NCI-H2227 treated with DMSO at 0.1 percent for 48 hours (cell line): Measurements from ENCODE around the gene MYLK2.
"Not testable (repeated sequence)": the region's sequence is repeated elsewhere in the genome, so short reads cannot be mapped to it uniquely, and the experiment has no call there.

Experiments
- DNase-seq: peaks from one replicate; lab custom pipeline; 2025; lab: John Stamatoyannopoulos, UW

MYLK2 gene

GRCh38 chr20:31819083-31819784 is at the start of gene MYLK2:
MYLK2 (plus strand) TSS chr20:31819356; CDS start chr20:31819581, 225 bp downstream.
- DNase-seq: no peak

DNA sequence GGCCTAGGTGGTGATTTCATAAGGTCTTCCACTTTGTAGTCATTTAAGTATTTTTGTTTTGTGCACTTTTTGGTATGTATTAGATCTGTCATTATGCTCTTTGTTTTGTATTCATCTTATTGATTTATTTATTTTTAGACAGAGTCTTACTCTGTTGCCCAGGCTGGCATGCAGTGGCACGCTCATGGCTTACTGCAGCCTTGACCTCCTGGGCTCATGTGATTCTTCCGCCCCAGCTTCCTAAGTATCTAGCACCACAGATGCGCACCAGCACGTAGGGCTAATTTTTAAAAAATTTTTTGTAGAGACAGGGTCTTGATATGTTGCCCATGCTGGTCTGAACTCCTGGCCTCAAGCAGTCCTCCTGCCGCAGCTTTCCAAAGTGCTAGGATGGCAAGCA is 49.5 kb upstream of the MYLK2 start:
- DNase-seq: no peak

DNA sequence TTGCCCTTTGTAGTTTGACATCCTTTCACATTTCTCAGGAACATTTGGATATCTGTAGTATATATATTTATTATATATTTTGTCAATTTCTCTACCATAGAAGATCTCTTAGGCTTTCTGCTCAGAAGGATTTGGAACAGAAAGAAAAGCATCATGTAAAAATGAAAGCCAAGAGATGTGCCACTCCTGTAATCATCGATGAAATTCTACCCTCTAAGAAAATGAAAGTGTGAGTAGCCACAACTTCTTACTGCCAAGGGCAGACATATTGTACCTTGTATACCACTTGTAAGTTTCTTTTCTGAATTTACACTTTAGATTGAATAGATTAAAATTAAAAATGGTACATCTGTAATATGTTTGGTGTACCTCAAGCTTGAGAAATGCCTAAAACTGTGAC is 48.9 kb upstream of the MYLK2 start:
- no peak for DNase-seq

GRCh38 chr20:31774408-31774807 is 44.7 kb upstream of the MYLK2 start:
- DNase-seq: no peak

DNA sequence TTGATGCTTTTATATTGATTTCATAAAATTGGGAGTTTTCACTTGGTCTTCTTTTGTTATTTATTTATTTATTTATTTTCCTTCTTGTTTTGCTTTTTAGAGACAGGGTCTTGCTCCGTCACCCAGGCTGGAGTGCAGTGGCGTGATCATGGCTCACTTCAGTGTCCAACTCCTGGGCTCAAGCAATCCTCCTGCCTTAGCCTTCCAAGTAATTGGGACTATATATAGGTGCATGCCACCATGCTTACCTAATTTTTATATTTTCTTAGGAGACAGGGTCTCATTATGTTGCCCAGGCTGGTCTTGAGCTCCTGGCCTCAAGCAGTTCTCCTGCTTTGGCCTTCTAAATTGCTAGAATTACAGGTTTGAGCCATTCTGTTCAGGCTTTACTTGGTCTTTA is 38.3 kb upstream of the MYLK2 start:
- DNase-seq: no peak

DNA sequence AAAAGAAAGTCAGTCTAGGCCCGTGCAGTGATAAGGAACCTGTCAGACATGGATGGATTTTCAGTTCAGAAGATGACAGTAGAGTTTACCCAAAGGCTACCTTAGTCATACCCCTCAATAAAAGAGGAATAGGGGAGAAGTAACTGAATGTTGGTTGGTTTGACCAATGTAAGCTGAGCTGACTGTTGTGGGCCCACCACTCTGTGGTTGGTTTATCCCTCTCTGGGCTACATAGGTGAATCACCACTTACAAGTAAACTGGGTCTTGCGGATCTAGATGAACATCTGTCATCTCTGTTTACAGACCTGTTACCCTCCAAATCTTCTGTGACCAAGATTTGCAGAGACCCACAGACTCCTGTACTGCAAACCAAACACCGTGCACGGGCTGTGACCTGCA is 37.2 kb upstream of the MYLK2 start:
- DNase-seq: no peak

- DNase-seq: no peak
These were observed 34.7 kb upstream of the MYLK2 start for GRCh38 chr20:31784354-31785044.

DNA sequence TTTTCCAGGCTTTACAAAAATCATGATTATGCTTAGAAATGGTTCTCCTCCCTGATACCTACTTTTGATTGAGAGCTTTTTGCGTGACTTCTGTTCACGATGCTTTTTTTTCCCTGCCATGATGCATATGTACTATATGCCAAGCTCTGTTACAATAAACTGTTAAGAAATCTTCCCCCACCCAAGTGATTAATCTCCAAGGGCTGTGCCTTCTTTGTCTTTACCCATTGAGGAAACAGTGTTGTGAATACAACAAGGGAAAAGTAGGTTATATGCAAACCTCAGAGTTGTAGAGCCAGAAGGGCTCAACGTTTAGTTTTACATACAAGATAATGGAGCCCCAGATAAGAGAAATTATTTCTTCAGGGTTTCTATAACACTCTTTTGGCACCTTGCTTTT is 34.1 kb upstream of the MYLK2 start:
- DNase-seq: no peak

- DNase-seq: no peak
These were observed 30.6 kb upstream of the MYLK2 start for GRCh38 chr20:31788578-31788977.

GRCh38 chr20:31790401-31790800 is 28.8 kb upstream of the MYLK2 start:
- no peak for DNase-seq

DNA sequence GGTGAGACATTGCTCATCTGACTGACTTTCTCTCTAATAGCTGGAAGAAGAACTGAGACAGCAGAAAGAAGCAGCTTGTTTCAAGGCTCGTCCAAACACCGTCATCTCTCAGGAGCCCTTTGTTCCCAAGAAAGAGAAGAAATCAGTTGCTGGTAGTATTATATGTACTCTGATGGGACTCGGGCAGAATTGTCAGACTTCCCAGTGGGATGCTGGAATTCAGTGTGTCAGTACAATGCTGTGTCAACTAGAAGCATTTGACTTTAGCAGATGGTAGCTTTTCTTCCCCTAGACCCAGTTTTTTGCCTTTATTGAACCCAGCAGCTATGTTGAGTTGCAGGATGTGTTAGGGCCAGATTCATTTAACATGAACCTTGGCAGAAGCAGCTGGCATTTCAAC is 21.8 kb upstream of the MYLK2 start:
- DNase-seq: no peak

GRCh38 chr20:31801508-31801907 is 17.6 kb upstream of the MYLK2 start:
- no peak for DNase-seq

DNA sequence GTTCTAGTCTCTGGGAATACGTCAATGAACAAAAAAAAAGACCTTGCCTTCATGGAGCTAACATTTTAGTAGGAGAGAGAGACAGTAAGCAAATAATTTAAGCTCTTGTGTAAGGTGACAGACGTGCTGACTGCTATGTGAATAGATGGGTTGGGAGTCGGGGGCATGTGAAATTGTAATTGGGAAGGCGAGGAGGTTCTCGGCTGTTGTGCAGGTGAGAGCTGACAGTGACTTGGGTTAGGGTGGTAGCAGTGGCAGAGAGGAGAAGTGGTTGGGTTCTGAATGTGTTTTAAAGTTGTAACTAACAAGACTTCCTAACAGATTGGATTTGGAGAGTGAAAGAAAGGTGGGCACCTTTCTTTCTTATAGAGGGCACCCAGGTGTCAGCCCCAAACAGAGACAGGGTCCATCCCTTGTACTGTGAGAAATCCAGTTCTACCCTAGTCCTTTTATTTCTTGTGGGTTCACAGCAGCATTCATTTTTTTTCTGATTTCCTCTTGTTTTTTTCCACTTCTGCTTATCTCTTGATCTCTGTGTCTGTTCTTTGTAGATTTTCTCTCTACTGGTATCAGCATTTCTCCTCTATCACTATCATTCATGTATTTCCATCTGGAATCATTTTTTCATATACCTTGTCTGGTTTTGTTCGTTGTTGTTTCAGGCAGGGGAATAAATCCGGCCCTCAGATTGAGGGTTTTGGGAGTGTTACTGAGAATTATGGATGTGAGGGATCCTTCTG is 15.4 kb upstream of the MYLK2 start:
- DNase-seq: no peak

DNA sequence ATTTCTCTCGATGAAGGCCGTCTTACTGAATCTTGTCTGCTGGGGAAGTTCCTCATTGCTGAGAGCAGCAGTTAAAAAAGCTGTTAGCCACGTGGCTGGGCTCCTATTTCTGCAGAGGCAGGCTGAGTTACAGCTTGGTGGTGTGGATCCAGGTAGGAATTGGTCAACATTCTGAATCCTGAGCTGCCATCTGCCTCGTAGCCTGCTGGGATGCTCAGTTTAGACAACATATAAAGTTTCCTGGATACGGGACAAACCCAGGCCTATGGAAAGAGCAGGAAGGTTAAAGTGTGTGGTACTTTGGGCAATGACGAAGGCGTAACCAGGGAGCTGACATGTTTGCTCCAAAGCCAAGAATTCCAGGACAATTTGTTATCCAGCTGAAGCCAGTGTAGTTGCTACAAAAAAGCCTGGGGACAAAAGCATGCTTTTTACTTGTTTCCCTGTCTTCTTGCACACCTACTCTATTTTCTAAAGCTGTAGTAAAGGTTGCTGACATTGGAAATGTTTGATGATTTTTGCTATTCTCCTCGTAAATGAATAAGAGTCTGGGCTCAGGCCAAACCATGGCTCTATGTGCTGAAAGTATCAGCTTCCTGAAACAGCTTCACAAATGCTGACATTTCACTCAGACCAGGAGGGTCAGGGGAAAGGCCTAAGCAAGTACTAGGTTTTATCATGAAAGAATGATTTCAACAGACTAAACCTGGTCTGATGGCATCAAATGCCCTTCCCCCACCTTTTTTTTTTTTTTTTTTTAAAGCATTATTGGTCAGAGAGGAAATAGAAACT is 12.4 kb upstream of the MYLK2 start:
- no peak for DNase-seq

GRCh38 chr20:31808481-31808880 is 10.7 kb upstream of the MYLK2 start:
- DNase-seq: no peak

DNA sequence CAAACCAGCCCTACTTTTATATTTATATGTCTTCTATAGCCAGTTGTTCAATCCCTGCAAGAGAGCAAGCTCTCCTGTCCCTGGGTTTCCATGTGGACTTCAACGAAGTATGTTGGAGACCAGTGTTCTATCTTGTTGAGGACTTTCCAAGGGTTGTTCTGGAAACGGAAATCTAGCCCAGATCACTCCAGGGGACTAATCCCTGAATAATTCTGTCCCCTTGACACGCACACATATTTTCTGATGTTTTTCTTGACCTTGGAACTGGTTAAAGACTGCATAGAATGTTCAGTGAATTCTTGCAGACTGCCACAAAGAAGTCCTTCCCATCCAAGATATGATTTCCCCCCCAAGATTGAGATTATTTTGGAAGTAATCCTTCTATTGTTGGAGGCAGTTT is 9.5 kb upstream of the MYLK2 start:
- DNase-seq: no peak

DNA sequence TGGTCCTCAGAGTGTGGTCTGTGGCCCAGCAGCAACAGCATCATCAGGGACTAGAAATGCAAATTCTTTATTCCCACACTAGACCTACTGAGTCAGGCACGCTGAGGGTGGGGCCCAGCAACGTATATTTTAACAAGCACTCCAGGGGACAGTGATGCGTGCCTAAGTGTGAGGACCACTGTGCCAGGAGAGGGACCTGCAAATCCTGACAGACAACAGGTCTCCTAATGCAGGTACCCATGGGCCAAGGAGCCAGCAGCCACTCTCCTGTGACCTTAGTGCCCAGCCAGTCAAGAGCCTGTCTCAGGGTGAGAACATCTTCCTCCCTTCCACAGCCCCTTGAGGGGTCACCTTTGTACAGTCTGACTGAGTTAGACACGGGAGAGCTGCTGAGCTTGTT is 8.0 kb upstream of the MYLK2 start:
- no peak for DNase-seq

DNA sequence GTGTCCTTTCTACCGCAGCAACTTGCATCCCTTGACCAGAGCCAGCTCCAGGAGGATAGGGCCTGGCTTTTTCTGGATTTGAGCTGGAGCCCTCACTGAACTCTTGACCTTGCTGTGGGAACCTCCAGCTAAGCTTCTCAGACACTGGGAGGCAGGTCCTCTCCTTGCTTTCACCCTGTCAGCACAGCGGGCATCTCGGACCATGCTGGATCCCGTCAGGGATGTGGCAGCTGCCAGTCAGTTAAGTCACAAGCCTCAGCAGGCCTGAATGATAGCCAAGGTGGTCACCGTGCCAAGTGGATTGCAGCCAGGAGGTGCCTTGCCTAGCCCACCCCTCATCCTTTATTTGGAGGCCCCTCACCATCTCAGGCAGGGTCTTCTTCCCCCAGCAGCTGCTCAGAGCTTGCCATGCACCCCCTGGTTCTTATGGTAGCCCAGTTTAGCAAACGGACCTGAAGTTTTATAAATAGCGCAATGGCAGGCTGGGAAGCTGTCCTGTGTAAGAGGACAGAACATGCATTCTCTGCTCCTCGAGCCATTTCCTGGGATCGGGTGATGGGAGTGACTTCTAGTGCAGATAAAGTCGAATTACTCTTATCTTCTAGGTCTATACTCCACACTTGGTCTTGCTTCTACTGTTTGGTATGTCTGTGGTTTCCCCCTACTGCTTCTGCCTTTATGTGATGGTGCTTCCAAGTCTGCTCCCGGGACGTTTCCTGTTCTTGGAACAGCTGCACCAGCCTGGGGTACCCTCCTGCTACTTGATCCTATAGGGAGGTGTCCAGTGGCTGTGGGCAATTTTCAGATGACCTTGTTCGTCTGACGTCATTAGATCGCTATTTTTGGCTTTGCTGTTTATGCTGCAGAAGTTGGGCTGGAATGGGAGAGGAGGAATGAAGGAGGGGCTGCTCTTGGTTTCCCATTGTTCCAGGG is 7.1 kb upstream of the MYLK2 start:
- peak; percentile 23 for DNase-seq

- no peak for DNase-seq
These were observed 5.5 kb upstream of the MYLK2 start for GRCh38 chr20:31813611-31814010.

GRCh38 chr20:31814142-31814541 is 5.0 kb upstream of the MYLK2 start:
- not testable (repeated sequence) for DNase-seq
